ENCODE measurements around the gene SPOUT1. TPM values are rescaled to one million over a fixed set of nuclear protein-coding genes. Genes with fewer than 3 reads are reported as not detected.

SPOUT1 gene
- total and polyA plus RNA-seq, 10 of the 15 experiments (the other 5 are each of a cell fraction or from before 2014, with no cell fraction given), result 5.7 to 95.0 (median 40.6) TPM

- ChIA-PET CTCF (no interaction called here), RAD21 (ENCODE audit: unreplicated experiment) (no interaction called here), POLR2A (no interaction called here), SMC1A (ENCODE audit: uncharacterized antibody, unreplicated experiment) (no interaction called here)
- Histone ChIP-seq H3K79me2 (ENCODE audit: control insufficient read depth, insufficient read depth, low read length) (peaks cover 19% of the 10 kb centered on the region), H3K36me3 (ENCODE audit: control insufficient read depth in 2 of 2, insufficient read depth in 2 of 2, low read length in 1 of 2) (peaks cover 1 to 6% of the 10 kb centered on the region in 2 experiments; a peak in 3 of 4 replicates), H3K4me2 (ENCODE audit: control insufficient read depth, insufficient read depth) (no peak overlapping the region), H2AFZ (ENCODE audit: control insufficient read depth, low read depth, low read length) (no peak overlapping the region), H3K27ac (ENCODE audit: control insufficient read depth, insufficient read depth) (no peak overlapping the region), H3K27me3 (replicated peaks in 1 of 2; ENCODE audit: control insufficient read depth in 2 of 2, insufficient read depth in 2 of 2, low read length in 1 of 2) (no peaks in the 10 kb centered on the region), H3K9me3 (replicated peaks; ENCODE audit: control insufficient read depth, insufficient read depth, low read length) (no peaks in the 10 kb centered on the region), H3K9ac (ENCODE audit: control insufficient read depth, insufficient read depth, low read length) (no peak overlapping the region), H3K4me3 (no peak overlapping the region), H4K20me1 (ENCODE audit: control insufficient read depth, insufficient read depth) (no peaks in the 10 kb centered on the region), H3K4me1 (ENCODE audit: control insufficient read depth, insufficient read depth, low read length) (peaks cover 10% of the 10 kb centered on the region)
- WGBS (ENCODE audit: insufficient coverage, insufficient replicate concordance, low lambda C conversion rate, missing lambda C conversion rate), result 100% methylated on average over 4 of the region's 4 CpGs
- ATAC-seq (no peak), FAIRE-seq (no peak), DNase-seq (ENCODE audit: low read depth, low spot score) (no peak)
- TF ChIP-seq SPI1 (IDR thresholded peaks at IDR 0.05; ENCODE audit: borderline replicate concordance, insufficient read depth, low read depth, low read length), result no peak
- no peak for TF ChIP-seq SREBF1 (IDR thresholded peaks at IDR 0.05; ENCODE audit: low read length)
- no peak for TF ChIP-seq ZNF207 (IDR thresholded peaks at IDR 0.05; ENCODE audit: borderline replicate concordance)
- no peak for TF ChIP-seq CBX3 (IDR thresholded peaks at IDR 0.05; ENCODE audit: borderline replicate concordance, low read depth)
- TF ChIP-seq CBFB (IDR thresholded peaks at IDR 0.05; ENCODE audit: low read depth), result no peak
- no peak for TF ChIP-seq NFXL1 (IDR thresholded peaks at IDR 0.05; ENCODE audit: borderline replicate concordance)
- TF ChIP-seq ETV6 (conservative IDR thresholded peaks at IDR 0.05 in 1 of 2, IDR thresholded peaks at IDR 0.05 in 1 of 2; ENCODE audit: borderline replicate concordance in 1 of 2, low read depth in 1 of 2), result no peak
- no peak for TF ChIP-seq IKZF1 (conservative IDR thresholded peaks at IDR 0.05)
- no peak for TF ChIP-seq YBX1 (IDR thresholded peaks at IDR 0.05)
- TF ChIP-seq EED (IDR thresholded peaks at IDR 0.05; ENCODE audit: low read depth), result no peak
- no peak for TF ChIP-seq MEF2B (IDR thresholded peaks at IDR 0.05; ENCODE audit: partially characterized antibody, poor library complexity, severe bottlenecking)
- no peak for TF ChIP-seq SRF (IDR thresholded peaks at IDR 0.05; ENCODE audit: low read depth in 2 of 2, low read length in 2 of 2)
- no TSS peak for BruUV-seq (replicated peaks)
- in situ Hi-C loops (cut with MboI) (no loop called here), intact Hi-C loops (cut with micrococcal nuclease; ENCODE audit: unreplicated experiment) (no loop called here)
Observed at GRCh38 chr9:128790536-128790935, 39.1 kb downstream of the SPOUT1 start.

Measured in GM12878 (cell line).